K562 (cell line): ENCODE data around the gene GLI1. TPM values are rescaled to one million over a fixed set of nuclear protein-coding genes. Genes with fewer than 3 reads are reported as not detected.

Experiments used
- ATAC-seq: fragments of 200-7000 bp; cut with Tn5 transposase; 3 replicates; pipeline ENCODE4 v1.9.1; 2020; ENCODE audit warnings: moderate library complexity
- BruUV-seq: library from RNA; stranded (reverse); fragments of 400-500 nt; replicated peaks from 2 replicates; lab custom pipeline; 2021; lab: Mats Ljungman, UMichigan
- CTCF ChIA-PET: fragments of 300-600 bp; formaldehyde crosslinking; extraction: SDS; loops from one replicate; lab custom pipeline; 2021; ENCODE audit warnings: low intra/inter-chr PET ratio; lab: Yijun Ruan, JAX
- POLR2A ChIA-PET: fragments of 300-600, 350-650 bp; sonication (Branson Sonifier 250); formaldehyde crosslinking; extraction: SDS; loops from one replicate; lab custom pipeline; 2021; ENCODE audit warnings: antibody characterized with exemption, inconsistent platforms; lab: Yijun Ruan, JAX
- DNase-seq, 4 experiments: peaks; one replicate each; pipeline versions ENCODE4 v3.0.0 to v3.0.0-alpha.2; 2011 to 2018; ENCODE audit warnings: low spot score in 3 of 4, mixed read lengths in 3 of 4; ENCODE audit errors: extremely low read depth in 1 of 4
- FAIRE-seq: peaks from 2 replicates; lab custom pipeline; 2011; peaks lifted over from hg19 to GRCh38; lab: Jason Lieb, UNC
- H2AFZ ChIP-seq: 2 replicates; pipeline ENCODE4 v1.6.0; 2011; ENCODE audit warnings: low read depth, low read length, control low read depth, inconsistent platforms
- H3K27ac ChIP-seq: fragments of 200-600 bp; 3 replicates; pipeline ENCODE4 v1.8.0; 2011; ENCODE audit warnings: low read depth, mild to moderate bottlenecking, control low read depth, inconsistent platforms, low read length, moderate library complexity, mixed read lengths; ENCODE audit errors: extremely low read depth
- H3K27me3 ChIP-seq, 2 experiments: fragments of 300-600 bp in 1 of 2; 2 replicates in 1 of 2; 3 replicates in 1 of 2; pipeline versions ENCODE4 v1.6.0 to v1.8.0; 2011; ENCODE audit warnings: inconsistent platforms in 2 of 2, low read length in 2 of 2, mild to moderate bottlenecking in 1 of 2, mixed read lengths in 1 of 2, moderate library complexity in 1 of 2; ENCODE audit not compliant: control insufficient read depth in 2 of 2, insufficient read depth in 2 of 2
- H3K36me3 ChIP-seq: fragments of 300-600 bp; 3 replicates; pipeline ENCODE4 v1.8.0; 2011; ENCODE audit warnings: mild to moderate bottlenecking, low read length, inconsistent platforms; ENCODE audit not compliant: control insufficient read depth, insufficient read depth
- H3K4me1 ChIP-seq, 2 experiments: fragments of 200-600 bp in 1 of 2; replicated peaks in 1 of 2; 2 replicates in 1 of 2; 3 replicates in 1 of 2; pipeline versions ENCODE4 v1.5.1 to v1.8.0; 2011; ENCODE audit warnings: inconsistent platforms in 2 of 2, low read length in 2 of 2, mild to moderate bottlenecking in 1 of 2, mixed read lengths in 1 of 2, moderate library complexity in 1 of 2; ENCODE audit not compliant: control insufficient read depth in 2 of 2, insufficient read depth in 2 of 2
- H3K4me2 ChIP-seq: 2 replicates; pipeline ENCODE4 v1.6.1; 2011; ENCODE audit warnings: low read length, control low read depth, inconsistent platforms, mixed read lengths; ENCODE audit not compliant: insufficient read depth
- H3K4me3 ChIP-seq: fragments of 200-600 bp; sonication (generic), shearing (Covaris generic); 2 replicates; pipeline ENCODE4 v1.5.1; 2016; ENCODE audit warnings: control low read depth, inconsistent platforms
- H3K79me2 ChIP-seq: fragments of 200-600 bp; 3 replicates; pipeline ENCODE4 v1.8.0; 2011; ENCODE audit warnings: low read length, inconsistent platforms; ENCODE audit not compliant: control insufficient read depth, insufficient read depth
- H3K9ac ChIP-seq, 2 experiments: 2 replicates each; pipeline versions ENCODE4 v1.6.0 to v1.6.1; 2011; ENCODE audit warnings: low read depth in 2 of 2, low read length in 2 of 2, control low read depth in 1 of 2, inconsistent platforms in 1 of 2, mild to moderate bottlenecking in 1 of 2, mixed read lengths in 1 of 2; ENCODE audit not compliant: insufficient read depth in 1 of 2
- H3K9me1 ChIP-seq: one replicate; pipeline ENCODE4 v1.6.0; 2011; ENCODE audit warnings: inconsistent platforms, mild to moderate bottlenecking, low read length, moderate library complexity; ENCODE audit not compliant: control insufficient read depth, insufficient read depth
- H3K9me3 ChIP-seq: replicated peaks from 2 replicates; pipeline ENCODE4 v1.5.1; 2011; ENCODE audit warnings: low read depth, low read length, inconsistent platforms; ENCODE audit not compliant: control insufficient read depth, insufficient read depth
- H4K20me1 ChIP-seq: replicated peaks from 2 replicates; pipeline ENCODE4 v1.6.1; 2011; ENCODE audit warnings: low read length, inconsistent platforms, mixed read lengths; ENCODE audit not compliant: control insufficient read depth, insufficient read depth
- L3MBTL2 ChIP-seq: fragments of 450-650 bp; IDR thresholded peaks from 2 replicates; pipeline ENCODE4 v1.6.1; 2016; ENCODE audit warnings: mild to moderate bottlenecking, moderate library complexity
- MAFG ChIP-seq: fragments of 450-650 bp; conservative IDR thresholded peaks from 2 replicates; pipeline ENCODE4 v1.6.1; 2016; ENCODE audit warnings: missing genetic modification characterization, missing compliant biosample characterization
- MXI1 ChIP-seq: IDR thresholded peaks from 2 replicates; pipeline ENCODE4 v1.6.1; 2011; ENCODE audit warnings: low read depth, mild to moderate bottlenecking, improper control_type of control experiment, low read length
- TRIM24 ChIP-seq, 2 experiments: fragments of 450-650 bp; IDR thresholded peaks; 2 replicates each; pipeline ENCODE4 v1.6.1; 2016
- ZNF318 ChIP-seq, 2 experiments: fragments of 450-650 bp; IDR thresholded peaks; 2 replicates each; pipeline ENCODE4 v1.6.1; 2016; ENCODE audit warnings: mild to moderate bottlenecking in 2 of 2, borderline replicate concordance in 1 of 2, low read depth in 1 of 2, moderate library complexity in 1 of 2
- whole genome bisulfite sequencing: fragments of 100-300 bp; shearing (Covaris generic); methylation state at CpG from one replicate; pipeline ENCODE4 v1.1.6; 2016; ENCODE audit warnings: low coverage, mixed read lengths; ENCODE audit not compliant: insufficient coverage; ENCODE audit errors: missing lambda C conversion rate; 5-methylcytosine and 5-hydroxymethylcytosine counted together
- in situ Hi-C: fragments of 300-500 bp; cut with MboI; formaldehyde crosslinking; loops from 4 replicates; pipeline ENCODE4 v1.15.0; 2018; ENCODE audit warnings: inconsistent platforms, mixed read lengths
- intact Hi-C: fragments of 100-400 bp; cut with micrococcal nuclease; formaldehyde crosslinking; loops from 2 replicates; pipeline ENCODE4 v1.14.2; 2022
- polyA plus RNA-seq, 8 experiments: library from polyadenylated mRNA; depleted of rRNA in 4 of 8; stranded (reverse) in 5 of 8; unstranded in 3 of 8; fragments of >200 nt; fragmentation: Nextera tagmentation in 2 of 8; fragmentation: Illumina TruSeq in 1 of 8; extraction: Ambion mirVana in 2 of 8; extraction: Trizol in 1 of 8; gene quantifications; 2 replicates each; pipeline versions ENCODE4 v1.2.1 to v1.2.3, GENCODE V29; 2011 to 2014; ENCODE audit warnings: inconsistent platforms in 1 of 8, missing spikeins in 1 of 8
- total RNA-seq, 7 experiments: library from RNA; depleted of rRNA in 6 of 7; stranded (reverse); fragments of >200 nt in 6 of 7; fragmentation: Illumina TruSeq in 2 of 7; extraction: Trizol in 2 of 7; gene quantifications; 2 replicates each; pipeline versions ENCODE4 v1.2.1 to v1.2.3, GENCODE V29; 2011 to 2021; ENCODE audit warnings: low replicate concordance in 1 of 7

The GLI1 gene
- total and polyA plus RNA-seq, 9 of the 15 experiments (the other 6 are each of a cell fraction or from before 2014, with no cell fraction given) = 0.24 to 3.7 (median 0.61) TPM

DNA sequence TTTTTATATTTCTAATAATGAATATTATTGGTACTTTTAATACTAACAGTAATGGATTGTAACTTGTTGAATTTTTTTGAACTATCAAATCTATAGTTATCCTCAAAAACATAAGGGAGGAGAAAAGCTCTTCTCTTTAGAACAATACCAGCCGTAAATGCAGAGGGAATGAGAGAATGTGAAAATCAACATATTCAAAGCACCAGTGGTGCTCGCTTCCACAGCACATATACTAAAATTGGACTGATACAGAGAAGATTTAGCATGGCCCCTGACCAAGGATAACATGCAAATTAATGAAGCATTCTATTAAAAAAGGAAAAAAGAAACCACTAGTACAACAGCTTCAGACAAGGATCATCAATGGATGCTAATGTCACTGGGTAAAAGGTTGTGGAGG is 44.5 kb upstream of the GLI1 start:
- no TSS peak for BruUV-seq
- in situ Hi-C loops = no loop called here
- Histone ChIP-seq H2AFZ (no peak overlapping the region), H3K9me3 (no peaks in the 10 kb centered on the region), H3K79me2 (peaks cover 11% of the 10 kb centered on the region; the same call in 2 of the 3 replicates), H3K9me1 (no peaks in the 10 kb centered on the region), H3K4me3 (no peak overlapping the region), H3K27me3 (no peaks in the 10 kb centered on the region), H3K36me3 (no peaks in the 10 kb centered on the region; the same call in 2 of the 3 replicates), H4K20me1 (no peaks in the 10 kb centered on the region), H3K9ac (no peak overlapping the region), H3K27ac (no peak overlapping the region), H3K4me1 (peaks cover 14 to 18% of the 10 kb centered on the region in 2 experiments), H3K4me2 (no peak overlapping the region)
- CTCF ChIA-PET = no interaction called here
- POLR2A ChIA-PET = interaction anchor here (1.3 kb wide), 1 partner anchor 40 kb away, joined by 3 read pairs; the partner anchor contains the start of gene INHBE
- no peak for TF ChIP-seq TRIM24 (IDR thresholded peaks at IDR 0.05)
- no peak for FAIRE-seq
- ATAC-seq = no peak
- DNase-seq = no peak
- 92% methylated on average over 2 of the region's 2 CpGs for WGBS
- intact Hi-C loops = no loop called here

DNA sequence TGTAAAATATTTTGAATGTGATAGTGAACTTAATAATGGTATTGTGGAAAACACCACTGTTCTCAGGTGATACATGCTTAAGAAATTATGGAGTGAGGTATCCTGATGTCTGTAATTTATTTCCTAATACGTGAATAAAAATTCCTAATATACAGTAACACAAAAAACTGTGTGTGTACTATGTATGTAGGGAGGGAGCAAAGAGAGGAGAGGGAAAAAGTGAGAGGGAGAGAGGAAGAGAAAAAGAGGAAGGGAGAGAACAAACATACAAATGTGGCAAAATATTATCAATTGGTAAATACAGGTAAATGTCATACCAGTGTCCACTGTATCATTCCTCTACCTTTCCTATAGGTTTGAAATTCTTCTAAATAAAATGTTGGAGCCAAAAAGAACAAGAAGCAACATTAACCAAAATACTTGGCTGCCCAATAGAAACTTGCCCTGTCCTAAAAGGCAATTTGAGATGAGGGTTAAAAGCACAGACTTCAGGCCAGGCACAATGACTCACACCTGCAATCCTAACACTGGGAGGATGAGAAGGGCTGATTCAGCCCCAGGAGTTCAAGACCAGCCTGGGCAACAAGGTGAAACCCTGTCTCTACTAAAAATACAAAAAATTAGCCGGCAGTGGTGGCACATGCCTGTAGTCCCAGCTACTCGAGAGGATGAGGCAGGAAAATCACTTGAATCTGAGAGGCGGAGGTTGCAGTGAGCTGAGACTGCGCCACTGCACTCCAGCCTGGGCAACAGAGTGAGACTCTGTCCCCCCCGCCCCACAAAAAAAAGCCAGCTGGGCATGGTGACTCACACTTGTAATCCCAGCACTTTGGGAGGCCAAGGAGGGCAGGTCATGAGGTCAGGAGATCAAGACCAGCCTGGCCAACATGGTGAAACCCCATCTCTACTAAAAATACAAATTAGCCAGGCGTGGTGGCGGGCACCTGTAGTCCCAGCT is 43.3 kb upstream of the GLI1 start:
- Histone ChIP-seq H3K9me1 (no peaks in the 10 kb centered on the region), H3K27me3 (no peaks in the 10 kb centered on the region)
- DNase-seq = no peak
- TF ChIP-seq MAFG (tag) (no peak), L3MBTL2 (no peak), ZNF318 (IDR thresholded peaks at IDR 0.05; ENCODE audit: borderline replicate concordance in 1 of 2, low read depth in 1 of 2) (no peak), MXI1 (no peak)

More for the DNA sequence above, 43.3 kb upstream of the GLI1 start:
- Histone ChIP-seq H3K9ac (no peak overlapping the region), H3K4me3 (no peak overlapping the region), H3K27ac (no peak overlapping the region), H3K9me3 (no peaks in the 10 kb centered on the region), H2AFZ (no peak overlapping the region), H3K4me1 (peaks cover 14 to 22% of the 10 kb centered on the region in 2 experiments), H3K79me2 (peaks cover 11% of the 10 kb centered on the region; the same call in 2 of the 3 replicates), H3K4me2 (no peak overlapping the region), H4K20me1 (no peaks in the 10 kb centered on the region), H3K36me3 (no peaks in the 10 kb centered on the region; the same call in 2 of the 3 replicates)
- ATAC-seq (peak; percentile 26; the same call in 2 of the 3 replicates), FAIRE-seq (peak; percentile 32)
- POLR2A ChIA-PET = interaction anchor here (1.3 kb wide), 1 partner anchor 13 kb away, joined by 3 read pairs; no protein-coding TSS in a partner anchor
- 81% methylated on average over 8 of the region's 8 CpGs for WGBS
- intact Hi-C loops (no loop called here), in situ Hi-C loops (no loop called here)
- CTCF ChIA-PET = interaction anchor here (0.7 kb wide), 1 partner anchor 177 kb away, joined by 4 read pairs; no protein-coding TSS in a partner anchor
- BruUV-seq = no TSS peak
